AG04450 (cell line): ENCODE data around the gene DENND5B. TPM values are rescaled to one million over a fixed set of nuclear protein-coding genes. Genes with fewer than 3 reads are reported as not detected.
"Not testable (repeated sequence)": the region's sequence is repeated elsewhere in the genome, so short reads cannot be mapped to it uniquely, and the experiment has no call there.

Source experiments
- CTCF ChIA-PET: fragments of 300-600, 350-600 bp; formaldehyde crosslinking; extraction: SDS; loops from one replicate; lab custom pipeline; 2022; ENCODE audit warnings: antibody characterized with exemption, inconsistent platforms; lab: Charles Lee
- POLR2A ChIA-PET: fragments of 350-600 bp; formaldehyde crosslinking; extraction: SDS; loops from one replicate; lab custom pipeline; 2021; ENCODE audit warnings: antibody characterized with exemption, inconsistent platforms; lab: Yijun Ruan, JAX
- DNase-seq: peaks from one replicate; pipeline ENCODE4 v3.0.0-alpha.2; 2011; ENCODE audit warnings: low read depth, low spot score
- H3K27ac ChIP-seq: one replicate; pipeline ENCODE4 v1.5.1; 2012; ENCODE audit warnings: low read depth, low read length, control low read depth
- H3K27me3 ChIP-seq: one replicate; pipeline ENCODE4 v1.6.0; 2012; ENCODE audit warnings: low read length; ENCODE audit not compliant: control insufficient read depth, insufficient read depth
- H3K4me3 ChIP-seq: 2 replicates; pipeline ENCODE4 v1.5.1; 2011; ENCODE audit warnings: mild to moderate bottlenecking, low read depth, low read length, control low read depth
- H3K9me3 ChIP-seq: 2 replicates; pipeline ENCODE4 v1.5.1; 2012; ENCODE audit warnings: low read length; ENCODE audit not compliant: control insufficient read depth, insufficient read depth
- polyA plus RNA-seq: library from polyadenylated mRNA; depleted of rRNA; stranded (reverse); fragments of >200 nt; gene quantifications from 2 replicates; pipeline ENCODE4 v1.2.3, GENCODE V29; 2011
- TF ChIP-seq, protein P1 (sequence below): IDR thresholded peaks from 2 replicates; pipeline ENCODE4 v1.5.1; 2011; ENCODE audit warnings: low read depth, low read length, control low read depth, inconsistent platforms

The DENND5B gene
- polyA plus RNA-seq, 1 experiment: 17.3 TPM

- CTCF ChIA-PET: interaction anchor here (0.7 kb wide), 1 partner anchor 28 kb away, joined by 5 read pairs; no protein-coding TSS in a partner anchor
- TF ChIP-seq, protein P1, sequence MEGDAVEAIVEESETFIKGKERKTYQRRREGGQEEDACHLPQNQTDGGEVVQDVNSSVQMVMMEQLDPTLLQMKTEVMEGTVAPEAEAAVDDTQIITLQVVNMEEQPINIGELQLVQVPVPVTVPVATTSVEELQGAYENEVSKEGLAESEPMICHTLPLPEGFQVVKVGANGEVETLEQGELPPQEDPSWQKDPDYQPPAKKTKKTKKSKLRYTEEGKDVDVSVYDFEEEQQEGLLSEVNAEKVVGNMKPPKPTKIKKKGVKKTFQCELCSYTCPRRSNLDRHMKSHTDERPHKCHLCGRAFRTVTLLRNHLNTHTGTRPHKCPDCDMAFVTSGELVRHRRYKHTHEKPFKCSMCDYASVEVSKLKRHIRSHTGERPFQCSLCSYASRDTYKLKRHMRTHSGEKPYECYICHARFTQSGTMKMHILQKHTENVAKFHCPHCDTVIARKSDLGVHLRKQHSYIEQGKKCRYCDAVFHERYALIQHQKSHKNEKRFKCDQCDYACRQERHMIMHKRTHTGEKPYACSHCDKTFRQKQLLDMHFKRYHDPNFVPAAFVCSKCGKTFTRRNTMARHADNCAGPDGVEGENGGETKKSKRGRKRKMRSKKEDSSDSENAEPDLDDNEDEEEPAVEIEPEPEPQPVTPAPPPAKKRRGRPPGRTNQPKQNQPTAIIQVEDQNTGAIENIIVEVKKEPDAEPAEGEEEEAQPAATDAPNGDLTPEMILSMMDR: no peak
- Histone ChIP-seq H3K9me3 (peaks cover 5% of the 10 kb centered on the region), H3K27me3 (no peaks in the 10 kb centered on the region), H3K27ac (no peak overlapping the region), H3K4me3 (no peak overlapping the region)
- POLR2A ChIA-PET: no interaction called here
- DNase-seq: no peak
Observed at GRCh38 chr12:31557707-31558106, 33.2 kb downstream of the DENND5B start.

DNA sequence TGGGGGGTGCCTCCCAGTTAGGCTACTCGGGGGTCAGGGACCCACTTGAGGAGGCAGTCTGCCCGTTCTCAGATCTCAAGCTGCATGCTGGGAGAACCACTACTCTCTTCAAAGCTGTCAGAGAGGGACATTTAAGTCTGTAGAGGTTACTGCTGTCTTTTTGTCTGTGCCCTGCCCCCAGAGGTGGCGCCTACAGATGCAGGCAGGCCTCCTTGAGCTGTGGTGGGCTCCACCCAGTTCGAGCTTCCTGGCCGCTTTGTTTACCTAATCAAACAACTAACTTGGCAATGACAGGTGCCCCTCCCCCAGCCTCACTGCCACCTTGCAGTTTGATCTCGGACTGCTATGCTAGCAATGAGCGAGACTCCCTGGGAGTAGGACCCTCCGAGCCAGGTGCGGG is 35.5 kb downstream of the DENND5B start:
- DNase-seq, H3K27me3 ChIP-seq, POLR2A ChIA-PET, H3K9me3 ChIP-seq, H3K4me3 ChIP-seq, H3K27ac ChIP-seq: not testable (repeated sequence)
- CTCF ChIA-PET: interaction anchor here (0.6 kb wide), 1 partner anchor 82 kb away, joined by 7 read pairs; no protein-coding TSS in a partner anchor

GRCh38 chr12:31550590-31550989 is 40.3 kb downstream of the DENND5B start:
- H3K4me3 ChIP-seq, POLR2A ChIA-PET, H3K27me3 ChIP-seq, CTCF ChIA-PET, DNase-seq, H3K27ac ChIP-seq, H3K9me3 ChIP-seq: not testable (repeated sequence)

GRCh38 chr12:31536672-31537071 is 54.3 kb downstream of the DENND5B start:
- Histone ChIP-seq H3K9me3 (no peaks in the 10 kb centered on the region; the same call in 1 of the 2 replicates), H3K27ac (no peak overlapping the region), H3K27me3 (no peaks in the 10 kb centered on the region), H3K4me3 (no peak overlapping the region)
- ChIA-PET POLR2A (no interaction called here), CTCF (no interaction called here)
- TF ChIP-seq, protein P1: no peak
- DNase-seq: no peak

DNA sequence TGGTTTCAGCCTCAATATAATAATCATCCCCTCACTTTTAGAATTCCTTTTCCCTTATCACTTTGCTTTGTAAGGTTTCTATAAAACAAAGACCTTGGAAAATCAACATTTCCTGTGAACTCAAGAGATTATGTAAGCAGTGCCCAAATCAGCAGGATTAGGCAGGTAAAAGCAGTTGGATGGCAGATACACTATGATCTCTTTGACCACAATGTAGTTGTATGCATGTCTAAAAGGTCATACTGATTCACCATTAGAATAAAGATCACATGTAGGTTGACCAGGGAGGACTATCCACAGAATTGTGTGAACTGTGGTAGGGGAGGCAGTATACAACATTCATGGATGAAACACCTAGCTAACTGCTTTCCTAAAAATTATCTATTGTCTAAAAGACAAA is 57.5 kb downstream of the DENND5B start:
- H3K27ac ChIP-seq: no peak overlapping the region
- ChIA-PET CTCF (no interaction called here), POLR2A (no interaction called here)
- H3K4me3 ChIP-seq: no peak overlapping the region
- no peaks in the 10 kb centered on the region for H3K27me3 ChIP-seq
- no peaks in the 10 kb centered on the region for H3K9me3 ChIP-seq
- TF ChIP-seq, protein P1: no peak
- no peak for DNase-seq

- H3K27me3 ChIP-seq: no peaks in the 10 kb centered on the region
- H3K27ac ChIP-seq: no peak overlapping the region
- H3K4me3 ChIP-seq: no peak overlapping the region
- TF ChIP-seq, protein P1: no peak
- H3K9me3 ChIP-seq: no peaks in the 10 kb centered on the region
- CTCF ChIA-PET: no interaction called here
- DNase-seq: no peak
- POLR2A ChIA-PET: no interaction called here
Observed at GRCh38 chr12:31531893-31532292, 59.0 kb downstream of the DENND5B start.
